ENCODE results near the gene VIP. TPM values are rescaled to one million over a fixed set of nuclear protein-coding genes. Genes with fewer than 3 reads are reported as not detected.
A peak's percentile ranks its signal among the peaks of the same experiment; 100 is the strongest.
"Not testable (repeated sequence)": the region's sequence is repeated elsewhere in the genome, so short reads cannot be mapped to it uniquely, and the experiment has no call there.

VIP gene
- not detected for total RNA-seq
- polyA plus RNA-seq: not detected
- total RNA-seq: 0 reads per million in 6 experiments

GRCh38 chr6:152750694-152751093, at the start of gene VIP:
TSS of gene VIP (plus strand) at chr6:152750797. CDS start at chr6:152752178, 1,381 bp downstream.
- Mint-ChIP-seq H3K4me3 (no peak within 1 kb of the TSS), H3K27me3 (peaks cover 0 to 9% (median 0%) of the 10 kb centered on the region in 5 donors), H3K27ac (no peak within 1 kb of the TSS), H3K9me3 (no peaks in the 10 kb centered on the region), H3K4me1 (no peaks in the 10 kb centered on the region), H3K36me3 (no peaks in the 10 kb centered on the region)
- ATAC-seq (no peak), DNase-seq (no peak)
- POLR2A ChIA-PET: no interaction called here

GRCh38 chr6:152701081-152701862, 49.3 kb upstream of the VIP start:
- Mint-ChIP-seq H3K9me3 (peaks cover 0 to 3% (median 0%) of the 10 kb centered on the region in 9 donors), H3K36me3 (no peaks in the 10 kb centered on the region), H3K4me3 (no peak overlapping the region), H3K27me3 (peaks cover 0 to 18% (median 8%) of the 10 kb centered on the region in 5 donors), H3K4me1 (no peaks in the 10 kb centered on the region), H3K27ac (no peak overlapping the region)
- ATAC-seq (peak in 1 of 2 donors; percentile 16), DNase-seq (no peak)
- POLR2A ChIA-PET: no interaction called here

- ATAC-seq (no peak), DNase-seq (no peak)
- Mint-ChIP-seq H3K27me3 (peaks cover 0 to 18% (median 8%) of the 10 kb centered on the region in 5 donors), H3K4me1 (no peaks in the 10 kb centered on the region), H3K9me3 (peaks cover 0 to 3% (median 0%) of the 10 kb centered on the region in 9 donors), H3K27ac (no peak overlapping the region), H3K36me3 (no peaks in the 10 kb centered on the region), H3K4me3 (no peak overlapping the region)
- POLR2A ChIA-PET: no interaction called here
Measured at GRCh38 chr6:152701863-152702401, 48.7 kb upstream of the VIP start.

GRCh38 chr6:152703750-152704149, 46.8 kb upstream of the VIP start:
- H3K4me1 Mint-ChIP-seq, ATAC-seq, H3K9me3 Mint-ChIP-seq, H3K4me3 Mint-ChIP-seq, H3K27ac Mint-ChIP-seq, DNase-seq, POLR2A ChIA-PET, H3K36me3 Mint-ChIP-seq: not testable (repeated sequence)
- peaks cover 0 to 11% (median 7%) of the 10 kb centered on the region in 5 donors for H3K27me3 Mint-ChIP-seq

- peaks cover 0 to 8% (median 7%) of the 10 kb centered on the region in 5 donors for H3K27me3 Mint-ChIP-seq
- H3K4me3 Mint-ChIP-seq: no peak overlapping the region
- DNase-seq (no peak), ATAC-seq (no peak)
- POLR2A ChIA-PET: no interaction called here
- no peak overlapping the region for H3K27ac Mint-ChIP-seq
- no peaks in the 10 kb centered on the region for H3K4me1 Mint-ChIP-seq
- H3K9me3 Mint-ChIP-seq: peaks cover 0 to 10% (median 3%) of the 10 kb centered on the region in 9 donors
- no peaks in the 10 kb centered on the region for H3K36me3 Mint-ChIP-seq
Measured at GRCh38 chr6:152705327-152705726, 45.3 kb upstream of the VIP start.

GRCh38 chr6:152716322-152716721, 34.3 kb upstream of the VIP start:
- POLR2A ChIA-PET: no interaction called here
- Mint-ChIP-seq H3K9me3 (peaks cover 2 to 23% (median 15%) of the 10 kb centered on the region in 9 donors), H3K27me3 (peaks cover 0 to 9% (median 2%) of the 10 kb centered on the region in 5 donors), H3K4me3 (no peak overlapping the region), H3K4me1 (peaks cover 0 to 3% (median 0%) of the 10 kb centered on the region in 4 donors), H3K36me3 (peaks cover 0 to 11% (median 0%) of the 10 kb centered on the region in 3 donors), H3K27ac (no peak overlapping the region)
- no peak for DNase-seq
- no peak for ATAC-seq

- ATAC-seq (no peak), DNase-seq (no peak)
- Mint-ChIP-seq H3K36me3 (no peaks in the 10 kb centered on the region), H3K4me1 (peaks cover 0 to 5% (median 0%) of the 10 kb centered on the region in 4 donors), H3K27me3 (peaks cover 0 to 9% (median 0%) of the 10 kb centered on the region in 5 donors), H3K4me3 (no peak overlapping the region), H3K27ac (no peak overlapping the region), H3K9me3 (peaks cover 0 to 2% (median 0%) of the 10 kb centered on the region in 9 donors)
- POLR2A ChIA-PET: no interaction called here
Measured at GRCh38 chr6:152720974-152721373, 29.6 kb upstream of the VIP start.

GRCh38 chr6:152721956-152722355, 28.6 kb upstream of the VIP start:
- POLR2A ChIA-PET: no interaction called here
- no peaks in the 10 kb centered on the region for H3K36me3 Mint-ChIP-seq
- DNase-seq: no peak

GRCh38 chr6:152723398-152723797, 27.2 kb upstream of the VIP start:
- POLR2A ChIA-PET: no interaction called here
- Mint-ChIP-seq H3K27ac (no peak overlapping the region), H3K36me3 (no peaks in the 10 kb centered on the region)

More at GRCh38 chr6:152721956-152722355, 28.6 kb upstream of the VIP start:
- H3K4me3 Mint-ChIP-seq: no peak overlapping the region
- peaks cover 0 to 9% (median 3%) of the 10 kb centered on the region in 5 donors for H3K27me3 Mint-ChIP-seq
- peaks cover 0 to 5% (median 0%) of the 10 kb centered on the region in 4 donors for H3K4me1 Mint-ChIP-seq
- ATAC-seq: no peak
- H3K9me3 Mint-ChIP-seq: peaks cover 0 to 2% (median 0%) of the 10 kb centered on the region in 9 donors
- no peak overlapping the region for H3K27ac Mint-ChIP-seq

GRCh38 chr6:152726313-152726712, 24.3 kb upstream of the VIP start:
- H3K36me3 Mint-ChIP-seq: no peaks in the 10 kb centered on the region
- peaks cover 0 to 1% (median 0%) of the 10 kb centered on the region in 9 donors for H3K9me3 Mint-ChIP-seq
- H3K27ac Mint-ChIP-seq: no peak overlapping the region
- H3K4me3 Mint-ChIP-seq: no peak overlapping the region
- ATAC-seq (no peak), DNase-seq (no peak)
- POLR2A ChIA-PET: interaction anchor here (0.7 kb wide), 1 partner anchor 31 kb away, joined by 5 read pairs; no protein-coding TSS in a partner anchor
- peaks cover 0 to 3% (median 0%) of the 10 kb centered on the region in 5 donors for H3K27me3 Mint-ChIP-seq
- H3K4me1 Mint-ChIP-seq: peaks cover 0 to 2% (median 0%) of the 10 kb centered on the region in 4 donors

More at GRCh38 chr6:152723398-152723797, 27.2 kb upstream of the VIP start:
- peaks cover 0 to 2% (median 0%) of the 10 kb centered on the region in 9 donors for H3K9me3 Mint-ChIP-seq
- no peak overlapping the region for H3K4me3 Mint-ChIP-seq
- DNase-seq: no peak
- peaks cover 0 to 8% (median 0%) of the 10 kb centered on the region in 5 donors for H3K27me3 Mint-ChIP-seq
- peaks cover 0 to 5% (median 0%) of the 10 kb centered on the region in 4 donors for H3K4me1 Mint-ChIP-seq
- ATAC-seq: no peak

- Mint-ChIP-seq H3K27me3 (peaks cover 0 to 3% (median 0%) of the 10 kb centered on the region in 5 donors), H3K4me1 (no peaks in the 10 kb centered on the region), H3K36me3 (peaks cover 0 to 5% (median 0%) of the 10 kb centered on the region in 3 donors), H3K4me3 (no peak overlapping the region), H3K9me3 (no peaks in the 10 kb centered on the region), H3K27ac (peak overlapping the region in 1 of 10 donors; percentile 82)
- ATAC-seq (no peak), DNase-seq (no peak)
- POLR2A ChIA-PET: no interaction called here
Measured at GRCh38 chr6:152727507-152727906, 23.1 kb upstream of the VIP start.

GRCh38 chr6:152734630-152735029, 16.0 kb upstream of the VIP start:
- no peak for DNase-seq
- Mint-ChIP-seq H3K27me3 (no peaks in the 10 kb centered on the region), H3K27ac (no peak overlapping the region), H3K4me1 (no peaks in the 10 kb centered on the region), H3K9me3 (peaks cover 0 to 2% (median 0%) of the 10 kb centered on the region in 9 donors), H3K36me3 (peaks cover 0 to 5% (median 0%) of the 10 kb centered on the region in 3 donors), H3K4me3 (no peak overlapping the region)
- no peak for ATAC-seq
- POLR2A ChIA-PET: no interaction called here

GRCh38 chr6:152736687-152737273, 13.8 kb upstream of the VIP start:
- DNase-seq (no peak), ATAC-seq (no peak)
- Mint-ChIP-seq H3K36me3 (peaks cover 0 to 5% (median 0%) of the 10 kb centered on the region in 3 donors), H3K4me1 (no peaks in the 10 kb centered on the region), H3K4me3 (no peak overlapping the region), H3K27me3 (no peaks in the 10 kb centered on the region), H3K9me3 (peaks cover 0 to 2% (median 0%) of the 10 kb centered on the region in 9 donors), H3K27ac (no peak overlapping the region)
- POLR2A ChIA-PET: no interaction called here
